Ascending aorta (tissue), 2 donors: ENCODE results near the gene FAM53B. TPM values are rescaled to one million over a fixed set of nuclear protein-coding genes. Genes with fewer than 3 reads are reported as not detected.
A peak's percentile ranks its signal among the peaks of the same experiment; 100 is the strongest.

Experiments used
- DNase-seq, 2 donors: peaks; one replicate each; pipeline ENCODE4 v3.0.0-alpha.2; 2019; ENCODE audit warnings: low spot score in 2 of 2
- H3K27ac ChIP-seq, 2 donors: fragments of 200-600 bp; sonication (generic); one replicate each; pipeline ENCODE4 v1.5.1; 2016 to 2017; ENCODE audit warnings: mild to moderate bottlenecking in 1 of 2
- H3K27me3 ChIP-seq: fragments of 200-600 bp; sonication (generic); one replicate; pipeline ENCODE4 v1.5.1; 2017
- H3K36me3 ChIP-seq, 2 donors: fragments of 200-600 bp; sonication (generic); one replicate each; pipeline ENCODE4 v1.5.1; 2016
- H3K4me1 ChIP-seq, 2 donors: fragments of 200-600 bp; sonication (generic); one replicate each; pipeline ENCODE4 v1.5.1; 2016 to 2017; ENCODE audit warnings: mild to moderate bottlenecking in 1 of 2
- H3K4me3 ChIP-seq, 2 donors: fragments of 200-600 bp; sonication (generic); one replicate each; pipeline ENCODE4 v1.5.1; 2016 to 2017; ENCODE audit warnings: mild to moderate bottlenecking in 1 of 2
- H3K9me3 ChIP-seq, 2 donors: fragments of 200-600 bp; sonication (generic); one replicate each; pipeline ENCODE4 v1.5.1; 2016
- CTCF ChIP-seq, 3 experiments: fragments of 200-600 bp in 2 of 3; fragments of 450-650 bp in 1 of 3; sonication (generic) in 2 of 3; IDR thresholded peaks; one replicate each; pipeline ENCODE4 v1.5.1; 2016 to 2019; ENCODE audit warnings: antibody characterized with exemption in 3 of 3, mild to moderate bottlenecking in 1 of 3, moderate library complexity in 1 of 3
- intact Hi-C: fragments of 100-400 bp; cut with DNase I; formaldehyde crosslinking; loops from one replicate; pipeline ENCODE4 v1.15.1; 2023
- total RNA-seq: library from RNA; depleted of rRNA; stranded (reverse); fragments of >200 nt; gene quantifications from one replicate; pipeline ENCODE4 v1.1.0, GENCODE V29; 2016

The FAM53B gene
- total RNA-seq, 1 donor from 2014 or later: 52.5 TPM

DNA sequence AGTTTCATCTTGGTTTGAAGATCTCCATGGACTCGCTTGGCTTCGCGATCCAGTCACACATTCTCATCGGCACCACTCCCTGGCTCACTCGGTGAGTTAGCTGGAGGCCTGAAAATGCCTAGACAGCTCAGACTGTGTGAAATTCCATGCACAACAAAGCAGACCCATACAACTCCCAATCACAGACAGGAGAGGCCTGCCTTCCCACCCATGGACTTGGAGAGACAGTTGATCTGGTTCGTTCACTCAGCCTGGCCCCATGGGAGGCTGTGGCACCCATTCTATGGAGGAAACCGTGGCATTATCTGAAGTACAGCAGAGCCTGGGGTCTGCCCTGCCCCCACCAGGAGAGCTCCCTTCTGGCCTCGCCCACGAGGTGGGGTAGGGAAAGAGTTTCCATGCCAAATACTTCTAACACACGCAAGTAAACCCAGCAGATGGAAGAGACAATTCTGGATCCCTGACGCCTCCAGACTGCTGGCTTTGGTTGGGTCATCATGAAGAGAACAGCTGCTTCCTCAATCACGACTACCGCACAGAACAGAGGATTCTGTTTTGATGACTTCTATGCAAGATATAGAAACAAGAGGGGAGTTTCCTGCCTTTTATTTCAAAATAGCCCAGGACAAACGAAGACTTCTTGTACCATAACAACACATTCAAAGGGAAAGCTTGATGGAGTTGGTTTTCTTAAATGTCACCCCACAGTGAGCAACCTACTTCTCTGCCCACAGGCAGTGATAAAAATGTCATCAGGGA is 15.9 kb downstream of the FAM53B start:
- Histone ChIP-seq H3K9me3 (no peaks in the 10 kb centered on the region), H3K27ac (peak overlapping the region; percentile 17 to 56), H3K4me1 (peaks cover 19 to 20% of the 10 kb centered on the region in 2 donors), H3K4me3 (no peak overlapping the region), H3K27me3 (no peaks in the 10 kb centered on the region), H3K36me3 (no peaks in the 10 kb centered on the region)
- TF ChIP-seq CTCF (IDR thresholded peaks at IDR 0.05): no peak
- intact Hi-C loops: no loop called here
- DNase-seq: peak in 1 of 2 donors; percentile 73

DNA sequence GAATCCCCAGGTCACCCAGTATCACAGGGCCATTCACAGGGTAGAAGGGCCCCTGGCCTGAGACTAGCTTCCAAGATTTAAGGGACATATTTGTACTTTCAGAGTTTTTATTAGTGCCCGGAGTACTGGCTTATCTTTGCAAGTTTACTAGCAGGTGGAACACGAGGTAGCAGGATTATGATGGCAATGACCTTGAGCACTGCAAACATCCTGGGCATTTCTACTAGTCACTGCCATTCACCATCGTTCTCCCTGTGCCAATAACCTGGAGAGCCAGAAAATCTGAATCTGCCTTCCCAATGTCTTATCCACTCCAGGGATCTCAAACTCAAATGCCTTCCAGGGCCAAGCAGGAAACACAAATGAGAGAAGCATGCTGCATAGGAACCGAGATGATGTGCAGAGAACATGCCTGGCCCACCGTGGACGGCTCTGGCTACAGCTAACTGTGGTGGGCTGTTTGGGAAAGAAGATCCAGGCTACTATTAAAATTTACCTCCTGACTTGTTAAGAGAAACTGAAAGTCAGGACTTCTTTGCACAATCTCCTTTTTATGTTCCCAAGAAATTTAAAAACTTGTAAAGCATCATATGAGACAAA is 16.7 kb downstream of the FAM53B start:
- H3K36me3 ChIP-seq: no peaks in the 10 kb centered on the region
- peaks cover 21 to 22% of the 10 kb centered on the region in 2 donors for H3K4me1 ChIP-seq
- H3K27ac ChIP-seq: peak overlapping the region; percentile 17 to 56
- no peaks in the 10 kb centered on the region for H3K9me3 ChIP-seq
- DNase-seq: peak in 1 of 2 donors; percentile 48
- no peak for TF ChIP-seq CTCF (IDR thresholded peaks at IDR 0.05)
- no peaks in the 10 kb centered on the region for H3K27me3 ChIP-seq
- H3K4me3 ChIP-seq: no peak overlapping the region
- intact Hi-C loops: no loop called here

DNA sequence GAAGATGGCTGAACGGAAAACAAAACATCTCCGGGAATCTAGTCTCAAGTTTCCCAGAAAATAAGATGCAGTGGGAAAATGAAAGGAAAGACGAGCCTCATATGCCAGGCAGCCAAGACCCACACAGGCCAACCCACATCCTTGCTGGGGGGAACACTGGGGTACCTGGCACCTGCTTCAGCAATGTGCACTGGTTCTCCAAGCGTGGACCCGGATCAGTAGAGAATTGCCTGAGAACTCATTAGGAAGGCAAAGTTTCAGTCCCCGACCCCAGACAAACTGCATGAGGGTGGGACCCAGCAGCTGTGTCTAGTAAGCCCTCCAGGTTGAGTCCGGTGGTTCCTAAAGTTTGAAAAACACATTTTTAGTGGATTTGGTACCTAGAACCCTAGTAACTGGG is 18.4 kb downstream of the FAM53B start:
- H3K4me3 ChIP-seq: no peak overlapping the region
- intact Hi-C loops: no loop called here
- H3K4me1 ChIP-seq: peaks cover 21 to 26% of the 10 kb centered on the region in 2 donors
- no peak for DNase-seq
- no peaks in the 10 kb centered on the region for H3K27me3 ChIP-seq
- no peaks in the 10 kb centered on the region for H3K9me3 ChIP-seq
- no peak for TF ChIP-seq CTCF (IDR thresholded peaks at IDR 0.05)
- H3K36me3 ChIP-seq: no peaks in the 10 kb centered on the region
- H3K27ac ChIP-seq: no peak overlapping the region

DNA sequence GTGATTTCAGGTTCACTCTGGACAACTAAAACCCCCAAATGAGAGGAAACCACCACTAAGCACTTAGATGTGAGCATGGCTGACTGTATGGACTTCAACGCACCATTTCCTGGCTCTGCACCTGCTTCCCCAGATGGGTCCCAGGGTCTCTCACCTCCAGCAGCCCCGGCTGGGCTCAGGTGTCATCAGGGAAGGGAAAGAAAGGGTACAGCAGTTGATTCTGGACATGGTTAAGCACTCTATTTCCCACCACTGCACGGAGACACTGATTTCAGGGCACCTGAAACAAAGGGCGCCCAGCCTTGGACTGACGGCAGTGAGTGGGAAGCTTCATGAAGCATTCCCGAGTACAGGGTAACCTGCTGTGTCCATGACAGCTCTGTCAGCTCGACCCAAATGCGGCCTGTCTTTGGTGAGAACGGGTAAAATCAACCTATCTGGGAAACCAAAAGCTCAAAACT is 19.0 kb downstream of the FAM53B start:
- peak overlapping the region in 1 of 2 donors; percentile 87 for H3K27ac ChIP-seq
- no peaks in the 10 kb centered on the region for H3K9me3 ChIP-seq
- no peak overlapping the region for H3K4me3 ChIP-seq
- TF ChIP-seq CTCF (IDR thresholded peaks at IDR 0.05): no peak
- no peaks in the 10 kb centered on the region for H3K27me3 ChIP-seq
- intact Hi-C loops: no loop called here
- peaks cover 21 to 26% of the 10 kb centered on the region in 2 donors for H3K4me1 ChIP-seq
- DNase-seq: no peak
- no peaks in the 10 kb centered on the region for H3K36me3 ChIP-seq

GRCh38 chr10:124724279-124725027 is 19.7 kb downstream of the FAM53B start:
- Histone ChIP-seq H3K9me3 (no peaks in the 10 kb centered on the region), H3K4me3 (no peak overlapping the region), H3K36me3 (no peaks in the 10 kb centered on the region), H3K27ac (peak overlapping the region; percentile 74 to 87), H3K27me3 (no peaks in the 10 kb centered on the region), H3K4me1 (peaks cover 21 to 26% of the 10 kb centered on the region in 2 donors)
- no peak for DNase-seq
- TF ChIP-seq CTCF (IDR thresholded peaks at IDR 0.05): no peak
- intact Hi-C loops: no loop called here
